Endodermal cell (in vitro differentiated cells): Measurements from ENCODE around the gene ETFA. TPM values are rescaled to one million over a fixed set of nuclear protein-coding genes. Genes with fewer than 3 reads are reported as not detected.

Experiments
- DNase-seq: peaks from one replicate; pipeline ENCODE4 v3.0.0-alpha.2; 2017
- H3K27ac ChIP-seq: 2 replicates; pipeline ENCODE4 v1.5.1; 2013; ENCODE audit warnings: mild to moderate bottlenecking, low read depth, low read length, moderate library complexity
- H3K27me3 ChIP-seq: 2 replicates; pipeline ENCODE4 v1.6.1; 2013; ENCODE audit warnings: mild to moderate bottlenecking, low read length, moderate library complexity; ENCODE audit not compliant: insufficient read depth, control insufficient read depth, poor library complexity, severe bottlenecking
- H3K36me3 ChIP-seq: 2 replicates; pipeline ENCODE4 v1.7.0; 2013; ENCODE audit warnings: mild to moderate bottlenecking, low read length, moderate library complexity; ENCODE audit not compliant: control insufficient read depth, insufficient read depth
- H3K4me1 ChIP-seq: one replicate; pipeline ENCODE4 v1.7.0; 2013; ENCODE audit warnings: low read length; ENCODE audit not compliant: control insufficient read depth, insufficient read depth
- H3K4me3 ChIP-seq: 2 replicates; pipeline ENCODE4 v1.5.1; 2013; ENCODE audit warnings: mild to moderate bottlenecking, low read length, moderate library complexity
- H3K9ac ChIP-seq: 2 replicates; pipeline ENCODE4 v1.6.1; 2013; ENCODE audit warnings: mild to moderate bottlenecking, low read length, moderate library complexity; ENCODE audit not compliant: poor library complexity, severe bottlenecking; ENCODE audit errors: extremely low read depth
- H3K9me3 ChIP-seq: 2 replicates; pipeline ENCODE4 v1.6.1; 2013; ENCODE audit warnings: mild to moderate bottlenecking, low read length, moderate library complexity; ENCODE audit not compliant: control insufficient read depth
- H3K27ac Mint-ChIP-seq: 2 replicates; pipeline ENCODE4 v1.8.0; 2020; ENCODE audit warnings: mixed read lengths
- H3K27me3 Mint-ChIP-seq: 2 replicates; pipeline ENCODE4 v1.8.0; 2021; ENCODE audit warnings: mild to moderate bottlenecking, mixed read lengths; ENCODE audit not compliant: insufficient read depth
- H3K36me3 Mint-ChIP-seq: 2 replicates; pipeline ENCODE4 v1.8.0; 2020; ENCODE audit warnings: low read depth, mixed read lengths
- H3K4me1 Mint-ChIP-seq: 2 replicates; pipeline ENCODE4 v1.8.0; 2020; ENCODE audit warnings: mixed read lengths
- H3K4me3 Mint-ChIP-seq: 2 replicates; pipeline ENCODE4 v1.8.0; 2020; ENCODE audit warnings: mild to moderate bottlenecking, moderate library complexity, mixed read lengths
- H3K9me3 Mint-ChIP-seq: 2 replicates; pipeline ENCODE4 v1.8.0; 2020; ENCODE audit warnings: mild to moderate bottlenecking, mixed read lengths
- WGBS, 2 experiments: methylation state at CpG; one replicate each; pipeline versions ENCODE4 v1.1.5 to v1.1.7; 2013; ENCODE audit warnings: missing lambda C conversion rate in 2 of 2, mixed read lengths in 1 of 2; ENCODE audit not compliant: insufficient coverage in 1 of 2, insufficient read length in 1 of 2; 5-methylcytosine and 5-hydroxymethylcytosine counted together
- total RNA-seq, 2 donors: library from RNA; stranded (reverse); fragmentation: NEBNext Ultra II Directional in 1 of 2; extraction: Animal tissue kit (Norgen Biotek cat#: 25700) in 1 of 2; gene quantifications; 2 replicates in 1 of 2; 3 replicates in 1 of 2; pipeline ENCODE4 v1.2.1, GENCODE V29; 2021
- TF ChIP-seq, protein P1 (sequence below): fragments of 200-600 bp; sonication (generic); conservative IDR thresholded peaks from 2 replicates; pipeline ENCODE4 v1.5.0; 2021; ENCODE audit warnings: antibody characterized with exemption, mild to moderate bottlenecking

Gene ETFA
- total RNA-seq, 2 donors from 2014 or later = 142 to 157 TPM

GRCh38 chr15:76217882-76218217 is 93.4 kb downstream of the ETFA start:
- Mint-ChIP-seq H3K4me3 (no peak overlapping the region), H3K27me3 (no peaks in the 10 kb centered on the region), H3K27ac (no peak overlapping the region), H3K9me3 (peaks cover 28% of the 10 kb centered on the region), H3K4me1 (no peaks in the 10 kb centered on the region), H3K36me3 (peaks cover 69% of the 10 kb centered on the region)
- Histone ChIP-seq H3K27ac (no peak overlapping the region), H3K36me3 (peaks cover 50% of the 10 kb centered on the region), H3K9me3 (peaks cover 35% of the 10 kb centered on the region), H3K27me3 (no peaks in the 10 kb centered on the region), H3K9ac (no peak overlapping the region), H3K4me1 (no peaks in the 10 kb centered on the region), H3K4me3 (no peak overlapping the region)
- TF ChIP-seq, protein P1, sequence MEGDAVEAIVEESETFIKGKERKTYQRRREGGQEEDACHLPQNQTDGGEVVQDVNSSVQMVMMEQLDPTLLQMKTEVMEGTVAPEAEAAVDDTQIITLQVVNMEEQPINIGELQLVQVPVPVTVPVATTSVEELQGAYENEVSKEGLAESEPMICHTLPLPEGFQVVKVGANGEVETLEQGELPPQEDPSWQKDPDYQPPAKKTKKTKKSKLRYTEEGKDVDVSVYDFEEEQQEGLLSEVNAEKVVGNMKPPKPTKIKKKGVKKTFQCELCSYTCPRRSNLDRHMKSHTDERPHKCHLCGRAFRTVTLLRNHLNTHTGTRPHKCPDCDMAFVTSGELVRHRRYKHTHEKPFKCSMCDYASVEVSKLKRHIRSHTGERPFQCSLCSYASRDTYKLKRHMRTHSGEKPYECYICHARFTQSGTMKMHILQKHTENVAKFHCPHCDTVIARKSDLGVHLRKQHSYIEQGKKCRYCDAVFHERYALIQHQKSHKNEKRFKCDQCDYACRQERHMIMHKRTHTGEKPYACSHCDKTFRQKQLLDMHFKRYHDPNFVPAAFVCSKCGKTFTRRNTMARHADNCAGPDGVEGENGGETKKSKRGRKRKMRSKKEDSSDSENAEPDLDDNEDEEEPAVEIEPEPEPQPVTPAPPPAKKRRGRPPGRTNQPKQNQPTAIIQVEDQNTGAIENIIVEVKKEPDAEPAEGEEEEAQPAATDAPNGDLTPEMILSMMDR = no peak
- no peak for DNase-seq
- 87 to 100% methylated on average over 3 of the region's 5 CpGs for WGBS, 2 experiments

DNA sequence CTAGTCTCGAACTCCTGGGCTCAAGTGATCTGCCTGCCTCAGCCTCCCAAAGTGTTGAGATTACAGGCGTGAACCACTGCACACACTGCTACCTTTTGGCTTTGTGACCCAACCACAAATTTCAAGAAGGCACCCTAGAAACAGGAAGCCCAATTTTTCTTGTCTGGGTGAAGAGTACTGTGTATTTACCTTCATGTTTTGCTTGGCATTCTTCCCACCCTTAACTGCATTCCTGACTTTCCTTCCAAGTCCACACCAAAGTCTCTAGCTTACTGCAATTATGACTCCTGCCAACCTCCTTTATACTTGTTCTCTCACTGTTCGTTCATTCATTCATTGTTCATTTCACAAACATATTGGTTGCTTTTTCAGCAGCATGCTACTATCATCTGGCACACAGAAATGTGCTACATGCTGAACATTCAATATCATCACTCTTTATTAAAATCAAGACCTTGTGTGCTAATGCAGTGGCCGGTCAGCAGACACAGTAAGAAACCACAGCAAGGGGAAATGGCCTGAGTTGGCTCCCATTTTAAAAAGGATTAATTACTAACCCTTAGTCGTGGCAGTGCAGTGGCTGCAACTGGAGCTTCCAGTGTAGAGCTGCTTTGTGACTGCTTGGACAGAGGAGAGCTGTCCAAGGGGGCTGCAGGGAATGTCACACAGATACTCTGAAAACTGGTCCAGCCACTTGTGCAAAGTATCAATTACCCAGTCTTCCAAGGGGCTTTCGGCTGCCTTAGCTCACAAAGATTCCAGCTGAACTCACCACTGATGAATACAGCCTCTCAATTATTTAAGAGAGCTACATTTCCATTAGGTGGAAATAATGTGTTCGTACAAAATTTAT is 94.0 kb downstream of the ETFA start:
- H3K4me1 Mint-ChIP-seq = no peaks in the 10 kb centered on the region
- H3K4me3 Mint-ChIP-seq = no peak overlapping the region
- peaks cover 28% of the 10 kb centered on the region for H3K9me3 Mint-ChIP-seq
- Histone ChIP-seq H3K27ac (no peak overlapping the region), H3K27me3 (no peaks in the 10 kb centered on the region), H3K4me1 (no peaks in the 10 kb centered on the region), H3K36me3 (peaks cover 47% of the 10 kb centered on the region), H3K4me3 (no peak overlapping the region), H3K9ac (no peak overlapping the region), H3K9me3 (peaks cover 35% of the 10 kb centered on the region)
- TF ChIP-seq, protein P1 = no peak
- DNase-seq = no peak
- peaks cover 64% of the 10 kb centered on the region for H3K36me3 Mint-ChIP-seq
- no peaks in the 10 kb centered on the region for H3K27me3 Mint-ChIP-seq
- WGBS, 2 experiments = 97 to 98% methylated on average over 4 to 7 of the region's 7 CpGs
- H3K27ac Mint-ChIP-seq = no peak overlapping the region

- Mint-ChIP-seq H3K27ac (no peak overlapping the region), H3K4me3 (no peak overlapping the region)
- no peaks in the 10 kb centered on the region for H3K4me1 ChIP-seq
Observed at GRCh38 chr15:76215634-76216033, 95.6 kb downstream of the ETFA start.

More at GRCh38 chr15:76215634-76216033, 95.6 kb downstream of the ETFA start:
- Mint-ChIP-seq H3K36me3 (peaks cover 54% of the 10 kb centered on the region), H3K9me3 (peaks cover 22% of the 10 kb centered on the region), H3K27me3 (no peaks in the 10 kb centered on the region), H3K4me1 (no peaks in the 10 kb centered on the region)
- TF ChIP-seq, protein P1 = no peak
- no peaks in the 10 kb centered on the region for H3K27me3 ChIP-seq
- no peak for DNase-seq
- WGBS, 2 experiments = 80% methylated on average over 1 of the region's 1 CpG; no CpG with 5 or more reads in 1 of the 2 experiments
- H3K9ac ChIP-seq = no peak overlapping the region
- H3K36me3 ChIP-seq = peaks cover 43% of the 10 kb centered on the region
- H3K4me3 ChIP-seq = no peak overlapping the region
- H3K9me3 ChIP-seq = peaks cover 26% of the 10 kb centered on the region
- no peak overlapping the region for H3K27ac ChIP-seq
